Activated T-cell treated with anti-CD3 and anti-CD28 coated beads for 4 hours (primary cell): Measurements from ENCODE around the gene UPK1A.
"Not testable (repeated sequence)": the region's sequence is repeated elsewhere in the genome, so short reads cannot be mapped to it uniquely, and the experiment has no call there.

Source experiments
- DNase-seq: peaks from one replicate; pipeline ENCODE4 v3.0.0-alpha.2; 2020

UPK1A gene

GRCh38 chr19:35719402-35720162, 53.3 kb downstream of the UPK1A start:
- DNase-seq = no peak

GRCh38 chr19:35720163-35720524, 53.8 kb downstream of the UPK1A start:
- DNase-seq = no peak

- no peak for DNase-seq
These were observed 54.3 kb downstream of the UPK1A start for GRCh38 chr19:35720648-35721047.

- DNase-seq = no peak
These were observed 55.1 kb downstream of the UPK1A start for GRCh38 chr19:35721374-35721773.

GRCh38 chr19:35722461-35722860, 56.1 kb downstream of the UPK1A start:
- DNase-seq = no peak

- DNase-seq = no peak
These were observed 56.6 kb downstream of the UPK1A start for GRCh38 chr19:35722897-35723296.

GRCh38 chr19:35723671-35724070, 57.4 kb downstream of the UPK1A start:
- DNase-seq = no peak

- DNase-seq = not testable (repeated sequence)
These were observed 57.8 kb downstream of the UPK1A start for GRCh38 chr19:35724132-35724531.

- DNase-seq = no peak
These were observed 58.2 kb downstream of the UPK1A start for GRCh38 chr19:35724560-35724959.

GRCh38 chr19:35725216-35725861, 59.0 kb downstream of the UPK1A start:
- DNase-seq = no peak

- DNase-seq = no peak
These were observed 61.0 kb downstream of the UPK1A start for GRCh38 chr19:35727053-35727955.
